Activated T-cell treated with anti-CD3 and anti-CD28 coated beads, Interleukin-2, amount 50 U/mL, for 1 hour (primary cell): Measurements from ENCODE around the gene KREMEN2.

Experiments
- DNase-seq: peaks from one replicate; pipeline ENCODE4 v3.0.0-alpha.2; 2020

KREMEN2 gene

GRCh38 chr16:2981177-2981898, 17.3 kb downstream of the KREMEN2 start:
- DNase-seq = no peak

GRCh38 chr16:2981899-2982250, 17.8 kb downstream of the KREMEN2 start:
- no peak for DNase-seq

GRCh38 chr16:2982402-2982801, 18.3 kb downstream of the KREMEN2 start:
- DNase-seq = no peak

- DNase-seq = peak; percentile 78
Measured at GRCh38 chr16:2983706-2984136, 19.6 kb downstream of the KREMEN2 start.

- no peak for DNase-seq
Measured at GRCh38 chr16:2985462-2985861, 21.4 kb downstream of the KREMEN2 start.

GRCh38 chr16:2985893-2986355, 21.8 kb downstream of the KREMEN2 start:
- no peak for DNase-seq

DNA sequence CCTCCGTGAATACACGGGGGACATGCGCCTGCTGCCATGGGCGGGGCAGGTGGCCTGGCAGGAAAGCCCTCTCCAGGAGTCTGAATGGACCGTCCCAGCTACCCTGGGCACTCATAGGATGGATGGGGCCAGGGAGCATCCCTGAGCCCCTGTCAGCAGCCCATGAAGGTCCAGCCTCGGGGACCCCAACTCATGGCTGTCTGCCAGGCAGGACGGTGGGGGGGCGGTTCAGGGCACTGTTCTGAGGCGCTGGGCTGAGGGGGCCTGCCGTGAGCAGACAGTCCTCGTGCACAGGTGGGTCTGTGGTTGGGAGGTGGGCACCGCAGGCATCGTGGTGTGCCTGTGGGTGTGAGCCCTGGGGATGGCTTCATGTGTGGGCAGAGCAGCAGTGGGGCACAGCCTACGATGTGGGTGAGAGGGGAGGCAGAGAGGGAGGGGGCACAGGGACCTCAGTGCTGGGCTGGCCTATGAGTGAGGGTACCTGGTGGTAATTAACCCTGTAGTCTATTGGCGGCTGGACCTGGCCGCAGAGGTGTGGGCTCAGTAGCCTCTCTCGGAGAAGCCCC, 22.6 kb downstream of the KREMEN2 start:
- DNase-seq = no peak

DNA sequence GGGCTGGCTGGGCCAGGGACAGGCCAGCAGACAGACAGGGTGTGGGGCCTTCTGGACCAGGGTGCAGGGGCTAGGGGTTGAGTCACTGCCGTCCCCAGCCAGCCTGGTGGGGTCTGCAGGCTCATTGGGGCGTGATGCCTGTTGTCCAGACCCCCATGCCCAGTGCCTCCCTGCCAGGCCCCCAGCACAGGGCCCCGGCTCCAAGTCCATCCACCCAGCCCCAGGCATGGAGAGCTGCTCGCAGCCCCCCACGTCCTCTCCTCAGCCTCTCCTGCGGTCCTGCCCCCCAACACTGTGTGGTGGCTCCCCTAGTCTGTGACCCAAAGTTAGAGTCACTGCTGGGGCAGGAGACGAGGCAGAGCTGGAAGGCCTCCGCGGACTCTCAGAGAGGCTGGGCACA, 23.2 kb downstream of the KREMEN2 start:
- no peak for DNase-seq

- DNase-seq = no peak
Measured at GRCh38 chr16:2987833-2988232, 23.8 kb downstream of the KREMEN2 start.

DNA sequence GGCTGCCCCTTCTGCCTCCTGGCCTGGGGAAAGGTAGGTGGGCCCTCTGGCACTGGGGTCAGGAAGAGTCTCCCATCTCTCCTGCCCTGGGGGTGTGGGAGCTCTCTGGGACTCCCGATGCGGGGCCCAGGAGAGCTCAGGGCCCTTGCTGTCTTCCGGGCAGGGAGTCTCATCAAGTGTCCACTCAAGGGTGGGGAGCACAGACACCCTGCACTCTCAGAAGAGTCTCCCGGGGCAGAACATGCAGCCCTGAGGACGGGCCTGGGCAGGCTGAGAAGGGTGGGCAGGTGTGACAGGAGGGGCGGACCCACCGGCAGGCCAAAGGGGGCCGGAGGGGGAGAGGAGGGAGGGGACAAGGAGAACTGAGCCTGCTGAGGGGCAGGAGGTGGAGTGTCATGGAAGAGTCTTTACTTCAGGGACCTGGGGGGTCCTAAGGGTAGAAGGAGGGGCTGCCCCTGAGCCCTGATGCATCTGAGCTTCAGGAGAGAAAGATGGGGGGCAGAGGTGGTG, 24.6 kb downstream of the KREMEN2 start:
- DNase-seq = no peak

- DNase-seq = no peak
Measured at GRCh38 chr16:2990891-2991290, 26.8 kb downstream of the KREMEN2 start.

DNA sequence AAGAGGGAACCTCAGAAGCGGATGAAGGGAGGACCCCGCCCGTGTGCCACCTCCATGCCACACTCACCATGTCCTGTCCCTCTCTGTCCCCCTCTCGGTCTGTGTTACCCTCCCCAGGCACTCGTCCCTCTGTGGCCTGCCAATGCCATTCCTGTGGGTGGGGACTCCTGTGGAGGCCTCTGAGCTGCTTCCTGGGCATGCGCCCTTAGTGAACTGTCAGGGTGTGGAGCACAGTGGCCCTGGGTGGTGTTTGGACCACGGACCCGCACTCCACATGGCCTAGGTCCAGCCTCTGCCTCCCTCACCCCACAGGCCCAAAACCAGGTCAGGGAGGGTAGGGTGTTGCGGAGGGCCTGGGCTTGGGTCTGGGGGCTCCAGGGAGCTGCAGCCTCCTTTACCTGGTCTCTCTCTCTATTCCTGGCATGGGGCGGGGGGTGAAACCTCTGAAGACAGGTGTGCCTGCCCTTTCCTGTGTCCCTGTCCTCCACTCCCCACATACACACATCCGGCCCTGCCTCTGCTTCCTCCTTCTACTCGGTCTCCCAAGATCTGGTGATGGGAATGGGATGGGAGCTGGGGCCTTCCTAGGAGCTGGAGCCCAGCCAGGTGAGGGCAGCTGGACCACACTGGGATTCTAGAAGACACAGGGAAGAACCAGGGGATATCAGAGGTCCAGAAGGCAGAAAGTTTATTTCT, 27.6 kb downstream of the KREMEN2 start:
- no peak for DNase-seq

- DNase-seq = no peak
Measured at GRCh38 chr16:2992383-2993081, 28.5 kb downstream of the KREMEN2 start.

- DNase-seq = no peak
Measured at GRCh38 chr16:2996298-2996697, 32.2 kb downstream of the KREMEN2 start.

GRCh38 chr16:2999929-3000328, 35.9 kb downstream of the KREMEN2 start:
- no peak for DNase-seq

- DNase-seq = no peak
Measured at GRCh38 chr16:3000540-3000939, 36.5 kb downstream of the KREMEN2 start.

GRCh38 chr16:3001316-3001715, 37.2 kb downstream of the KREMEN2 start:
- no peak for DNase-seq

- peak; percentile 93 for DNase-seq
Measured at GRCh38 chr16:3003582-3004270, 39.7 kb downstream of the KREMEN2 start.

- no peak for DNase-seq
Measured at GRCh38 chr16:3004319-3004718, 40.2 kb downstream of the KREMEN2 start.

- DNase-seq = no peak
Measured at GRCh38 chr16:3004781-3005284, 40.8 kb downstream of the KREMEN2 start.

- no peak for DNase-seq
Measured at GRCh38 chr16:3007059-3007956, 43.2 kb downstream of the KREMEN2 start.
